IMR-90 (cell line): ENCODE data around the gene CNGA1.

ENCODE experiments used
- CEBPB ChIP-seq: IDR thresholded peaks from 2 replicates; pipeline ENCODE4 v1.6.1; 2012; ENCODE audit warnings: low read depth, low read length, improper control_type of control experiment
- CHD1 ChIP-seq: IDR thresholded peaks from 2 replicates; pipeline ENCODE4 v1.6.1; 2012; ENCODE audit warnings: low read depth, low read length, improper control_type of control experiment
- CTCF ChIP-seq: conservative IDR thresholded peaks from 2 replicates; pipeline ENCODE4 v1.5.1; 2012; ENCODE audit warnings: mild to moderate bottlenecking, low read depth, low read length, improper control_type of control experiment
- POLR2A ChIP-seq: IDR thresholded peaks from 2 replicates; pipeline ENCODE4 v1.6.1; 2012; ENCODE audit warnings: mild to moderate bottlenecking, low read depth, low read length
- RFX5 ChIP-seq: IDR thresholded peaks from 2 replicates; pipeline ENCODE4 v1.8.0; 2012; ENCODE audit warnings: low read depth, mild to moderate bottlenecking, low read length, moderate library complexity
- SMC3 ChIP-seq: fragments of 150-350 bp; IDR thresholded peaks from 2 replicates; pipeline ENCODE4 v1.6.1; 2016; ENCODE audit warnings: low read depth, mild to moderate bottlenecking, antibody characterized with exemption, low read length, moderate library complexity

GRCh38 chr4:48058617-48059530 is 42.4 kb upstream of the CNGA1 start:
- TF ChIP-seq CTCF, result no peak
- TF ChIP-seq CHD1, result no peak
- no peak for TF ChIP-seq POLR2A
- no peak for TF ChIP-seq CEBPB
- TF ChIP-seq SMC3, result no peak
- TF ChIP-seq RFX5, result no peak
